CD4-positive, alpha-beta T cell treated with Interleukin-6 at 100 ng/mL for 8 hours (primary cell): ENCODE data around the gene GSG1L.

Experiments
- DNase-seq: peaks from one replicate; pipeline ENCODE4 v3.0.0-alpha.2; 2020; ENCODE audit warnings: mixed read lengths, low spot score

GSG1L gene

GRCh38 chr16:28063591-28064061, at the start of gene GSG1L:
Gene GSG1L, minus strand, starts transcription at chr16:28063714. Its CDS starts 290 bp downstream, at chr16:28063424.
- DNase-seq: no peak

DNA sequence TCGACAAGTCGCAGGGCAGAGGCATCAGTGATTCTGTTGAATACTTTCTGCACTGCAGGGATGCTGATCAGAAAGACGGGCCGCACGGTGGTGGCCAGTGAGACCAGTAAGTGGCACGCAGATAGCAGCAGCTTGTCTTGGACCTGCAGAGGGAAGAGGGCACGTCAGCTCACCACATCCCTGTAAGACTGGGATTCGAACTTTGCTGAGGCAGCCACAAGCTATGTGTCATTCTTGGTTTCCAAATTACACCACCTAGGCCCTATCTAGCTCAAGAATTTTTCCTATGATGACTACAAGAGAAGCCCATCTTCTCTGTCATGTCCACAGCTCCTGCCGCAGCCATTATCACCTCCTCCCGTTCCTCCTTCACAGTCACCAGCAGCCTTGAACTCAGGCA, 49.4 kb upstream of the GSG1L start:
- no peak for DNase-seq

DNA sequence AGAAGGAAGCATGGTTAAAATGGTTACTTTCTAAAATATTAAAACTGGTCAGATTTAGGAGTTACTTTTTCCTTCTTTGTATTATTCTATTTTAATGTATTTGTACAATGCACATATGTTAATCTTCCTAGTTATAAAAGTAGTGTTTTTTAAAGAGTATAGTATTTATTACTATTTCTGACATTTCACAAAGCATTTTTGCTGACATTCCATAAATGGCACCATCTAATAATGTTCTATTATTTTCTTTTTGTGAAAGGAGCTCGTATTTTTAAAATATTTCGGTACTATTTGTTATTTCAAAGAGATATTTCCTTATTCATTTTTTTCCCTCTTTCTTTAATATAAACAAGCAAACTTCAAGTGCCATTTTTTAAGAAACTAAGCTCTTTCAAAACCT, 47.5 kb upstream of the GSG1L start:
- DNase-seq: no peak

DNA sequence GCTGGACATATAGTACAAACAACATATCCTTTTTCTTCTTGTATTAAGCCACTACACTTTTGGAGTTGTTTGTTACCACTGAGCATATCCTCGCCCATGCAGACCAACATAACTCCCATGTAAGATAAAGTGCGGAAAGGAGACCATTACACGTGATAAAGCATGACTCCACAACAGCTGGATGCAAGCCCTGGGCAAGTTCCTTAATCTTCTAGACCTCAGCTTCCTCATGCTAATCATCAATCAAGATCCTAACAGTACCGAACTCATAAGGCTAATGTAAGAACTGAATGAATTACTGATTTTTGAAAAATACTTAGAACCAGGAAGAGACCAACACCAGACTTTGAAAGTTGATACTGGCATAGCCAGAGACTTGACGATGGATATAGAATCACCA, 47.0 kb upstream of the GSG1L start:
- DNase-seq: no peak

GRCh38 chr16:28110074-28110473, 46.6 kb upstream of the GSG1L start:
- DNase-seq: no peak

GRCh38 chr16:28108590-28109247, 45.2 kb upstream of the GSG1L start:
- DNase-seq: no peak

GRCh38 chr16:28107232-28107631, 43.7 kb upstream of the GSG1L start:
- no peak for DNase-seq

DNA sequence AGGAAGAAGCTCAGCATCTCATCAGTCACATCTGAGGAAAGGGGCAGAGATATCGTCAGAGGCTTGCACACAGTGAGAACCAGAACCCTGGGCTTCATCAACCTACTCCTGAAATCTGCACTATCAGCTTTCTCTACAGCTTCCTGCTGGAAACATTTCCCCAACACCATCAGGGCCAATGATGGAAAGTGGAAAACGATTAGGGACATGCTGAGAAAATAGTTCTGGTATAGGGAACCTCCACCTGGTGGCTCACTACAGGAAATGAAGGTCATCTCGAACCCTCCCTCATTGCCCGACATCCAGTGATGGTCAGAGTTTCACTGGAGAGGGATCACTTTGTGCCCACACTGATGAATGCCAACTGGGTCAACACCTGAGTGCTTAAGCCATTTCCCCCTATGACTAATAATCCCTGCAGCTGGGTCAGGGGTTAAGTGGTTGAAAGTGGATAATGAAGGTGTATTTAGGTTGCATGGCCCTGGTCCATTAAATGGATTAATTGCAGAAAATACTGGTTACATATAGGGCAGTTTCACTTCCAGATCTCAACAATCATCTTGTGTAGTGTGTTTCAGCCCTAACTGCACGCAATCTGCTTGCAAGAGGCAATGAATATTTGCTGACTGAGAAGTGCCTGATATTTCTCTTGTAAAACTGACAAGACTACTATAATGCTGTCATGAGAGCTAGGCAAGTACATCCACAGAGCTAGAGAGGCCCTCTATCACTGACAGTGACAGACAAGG, 43.1 kb upstream of the GSG1L start:
- DNase-seq: no peak

GRCh38 chr16:28105954-28106353, 42.4 kb upstream of the GSG1L start:
- no peak for DNase-seq

DNA sequence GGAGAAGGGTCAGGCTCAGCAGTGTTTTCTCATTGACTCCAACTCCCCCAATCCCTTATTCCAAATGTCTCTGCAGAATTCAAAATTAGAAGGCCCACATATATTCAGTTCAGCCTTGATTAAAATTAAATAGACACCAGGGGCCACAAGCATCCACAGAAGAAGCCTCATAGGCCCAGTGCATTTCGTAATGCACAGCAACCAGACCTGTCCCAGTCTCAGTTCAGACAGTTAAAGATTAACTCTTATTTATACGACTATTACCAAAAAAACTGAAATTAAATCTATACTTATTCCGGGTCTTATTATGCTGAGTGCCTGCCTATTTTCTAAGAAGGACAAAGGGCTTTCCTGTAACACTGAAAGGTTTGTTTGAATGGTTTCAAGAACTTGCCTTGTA, 41.8 kb upstream of the GSG1L start:
- DNase-seq: no peak

DNA sequence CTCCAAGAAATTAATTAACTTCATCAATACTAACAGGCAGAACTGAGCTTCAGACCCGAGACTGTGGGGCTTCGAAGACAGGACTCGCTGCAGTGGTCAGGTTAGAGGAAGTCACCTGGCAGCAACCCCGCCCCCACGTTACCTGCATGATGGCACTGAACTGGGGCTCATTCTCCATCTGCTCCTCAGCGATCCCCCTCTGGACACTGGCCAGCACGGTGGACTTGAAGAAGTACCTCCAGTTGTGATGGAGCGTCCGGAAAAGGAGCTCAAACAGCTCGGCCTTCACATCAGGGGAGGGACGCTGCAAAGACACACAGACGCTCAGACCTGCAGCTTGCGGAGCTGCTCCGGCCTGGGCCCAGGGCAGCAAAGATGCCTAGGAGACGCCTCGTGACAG, 40.9 kb upstream of the GSG1L start:
- no peak for DNase-seq

DNA sequence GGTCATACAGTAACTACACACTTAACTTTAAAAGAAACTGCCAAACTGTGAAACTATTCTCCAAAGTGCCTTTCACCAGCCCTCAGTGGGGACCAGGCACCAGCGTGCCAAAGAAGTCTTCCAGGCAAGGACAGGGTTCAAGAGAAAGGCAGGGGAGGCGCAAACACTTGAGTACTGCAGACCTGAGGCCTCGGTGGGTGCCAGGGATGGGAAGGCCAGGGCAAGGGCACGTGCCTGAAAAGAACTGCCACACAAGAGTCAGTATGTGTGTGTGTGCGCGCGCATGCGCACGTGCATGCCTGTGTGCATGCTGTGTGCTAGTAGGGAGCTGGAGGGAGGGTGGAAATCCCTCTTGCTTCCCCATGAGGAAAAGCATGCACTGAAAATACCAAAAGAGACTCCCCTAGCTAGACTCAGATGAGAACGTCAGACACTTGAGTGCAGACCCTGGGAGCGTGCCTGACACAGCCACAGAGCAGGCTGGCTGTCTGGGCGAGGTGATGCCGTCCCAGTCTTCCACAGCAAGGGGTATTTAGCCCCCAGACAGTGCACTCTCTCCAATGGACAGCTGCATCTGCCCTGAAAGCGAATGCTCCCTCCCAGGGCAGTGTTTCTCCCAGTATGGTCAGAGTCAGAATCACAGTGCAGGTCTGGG, 40.1 kb upstream of the GSG1L start:
- DNase-seq: no peak

GRCh38 chr16:28101533-28101890, 38.0 kb upstream of the GSG1L start:
- DNase-seq: no peak

DNA sequence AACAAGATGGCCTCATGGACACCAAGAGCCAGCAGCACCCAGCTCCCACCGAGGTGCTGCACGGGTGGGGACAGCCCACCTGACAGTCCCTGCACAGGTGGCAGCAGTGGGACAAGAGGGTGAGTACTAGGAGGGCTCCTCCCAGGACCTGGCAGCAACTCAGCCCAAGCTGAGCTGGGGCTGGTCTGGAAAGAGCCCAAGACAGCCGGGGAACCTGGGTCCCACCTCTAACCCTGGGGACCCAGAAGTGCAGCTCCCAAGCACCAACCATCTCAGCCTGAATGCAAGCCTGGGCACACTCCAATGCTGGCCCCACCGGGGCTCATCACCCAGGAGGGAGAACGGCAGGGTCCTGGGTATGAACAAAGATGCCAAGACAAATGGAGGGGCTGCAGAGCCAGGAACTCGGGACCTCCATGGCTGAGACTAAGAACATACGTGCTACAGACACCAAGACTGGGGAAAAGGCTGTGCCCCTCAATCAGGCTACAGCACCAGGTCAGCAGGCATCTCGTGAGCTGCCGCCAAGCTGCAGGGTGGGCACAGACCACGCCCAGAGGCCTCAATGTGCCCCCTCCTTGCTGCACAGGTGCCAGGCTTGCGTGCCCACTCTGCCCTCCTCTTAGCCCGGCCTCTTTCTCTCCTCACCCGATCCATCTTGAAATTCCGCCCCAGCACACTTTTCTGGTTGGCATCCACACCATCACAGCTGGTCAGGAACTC, 37.5 kb upstream of the GSG1L start:
- no peak for DNase-seq

DNA sequence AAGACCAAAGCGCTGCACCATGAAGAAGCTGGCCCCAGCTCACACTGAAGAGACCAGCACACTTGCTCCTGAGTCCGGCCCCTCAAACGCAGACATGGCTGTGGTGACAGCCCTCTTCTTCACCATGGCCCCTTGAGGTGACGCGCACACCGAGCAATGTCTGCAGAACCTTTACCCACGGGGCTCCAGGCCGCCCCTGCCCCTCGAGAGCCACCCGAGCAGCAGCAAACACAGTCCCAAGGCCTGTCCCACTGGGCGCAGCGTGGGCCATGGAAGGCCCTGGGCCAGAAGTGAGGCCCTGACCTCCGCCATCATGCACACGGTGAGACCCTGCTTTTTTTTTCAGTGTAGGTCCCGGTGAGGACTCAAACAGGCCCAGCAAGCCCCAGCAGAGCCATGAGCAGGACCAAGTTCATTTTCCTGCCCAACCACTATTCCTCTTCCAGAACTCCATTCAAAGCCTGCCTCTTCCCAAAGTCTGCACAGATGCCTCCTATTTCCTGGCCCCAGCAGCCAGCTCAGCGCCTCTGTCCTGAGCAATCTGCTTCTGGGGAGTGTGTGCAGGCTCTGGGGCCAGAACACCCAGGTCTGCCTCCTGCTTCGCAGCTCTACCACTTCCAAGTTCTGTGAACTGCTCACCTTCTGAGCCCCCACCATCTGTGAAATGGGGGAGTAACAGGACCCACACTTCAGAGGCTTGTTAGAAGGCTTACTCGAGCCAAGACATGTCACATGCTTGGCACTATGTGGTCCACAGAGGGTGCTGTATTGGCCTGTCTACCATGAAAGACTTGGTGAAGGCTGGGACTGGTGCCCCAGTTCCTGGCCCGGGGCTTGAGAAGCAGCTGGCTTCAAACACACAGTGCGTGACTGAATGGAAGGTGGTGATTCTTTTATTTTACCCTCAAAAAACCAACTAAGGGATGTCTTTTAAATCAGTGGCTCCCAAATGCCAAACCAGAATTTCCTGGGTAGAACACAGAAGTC, 35.7 kb upstream of the GSG1L start:
- DNase-seq: no peak

- no peak for DNase-seq
Measured at GRCh38 chr16:28098171-28098958, 34.9 kb upstream of the GSG1L start.

- no peak for DNase-seq
Measured at GRCh38 chr16:28096983-28097899, 33.7 kb upstream of the GSG1L start.

GRCh38 chr16:28093385-28093725, 29.8 kb upstream of the GSG1L start:
- no peak for DNase-seq

DNA sequence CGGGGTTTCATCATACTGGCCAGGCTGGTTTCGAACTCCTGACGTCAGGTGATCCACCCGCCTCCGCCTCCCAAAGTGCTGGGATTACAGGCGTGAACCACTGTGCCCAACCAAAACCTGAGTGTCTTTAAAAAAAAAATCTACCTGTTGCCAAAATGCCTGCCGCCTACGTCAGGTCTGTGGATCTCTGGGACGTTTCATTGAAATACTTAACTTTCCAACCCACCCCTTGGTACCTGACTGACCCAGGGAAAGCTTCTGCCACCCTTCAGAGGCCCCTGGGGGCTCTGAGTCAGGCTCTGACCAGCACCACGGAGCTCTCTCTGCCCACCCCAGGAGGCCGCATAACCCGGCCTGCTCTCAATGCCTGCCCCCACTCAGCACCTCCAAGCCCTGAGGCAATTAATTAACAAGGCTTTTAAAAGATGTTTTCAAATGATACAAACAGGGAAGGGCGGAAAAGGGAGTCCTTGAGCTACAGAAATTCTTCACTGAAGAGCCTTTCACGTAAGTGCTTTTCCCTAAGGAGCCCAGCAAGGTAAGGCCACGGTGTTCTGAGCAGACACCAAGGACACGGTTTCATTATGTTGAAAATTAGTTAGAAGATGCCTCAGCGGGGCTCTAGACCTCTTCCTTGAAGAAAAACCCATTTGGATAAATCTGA, 29.3 kb upstream of the GSG1L start:
- no peak for DNase-seq
